Natural killer cell (primary cell): ENCODE results near the gene MICOS13. TPM values are rescaled to one million over a fixed set of nuclear protein-coding genes. Genes with fewer than 3 reads are reported as not detected.

Experiments used
- ATAC-seq, 3 donors: fragments of 150-1000 bp in 2 of 3; fragments of 200-7000 bp in 1 of 3; cut with Tn5 transposase; 1 replicate in 1 of 3; 2 replicates in 2 of 3; pipeline ENCODE4 v1.10.0; 2021; ENCODE audit warnings: mild to moderate bottlenecking in 2 of 3, moderate library complexity in 2 of 3
- DNase-seq, 2 donors: peaks; one replicate each; pipeline versions ENCODE4 v3.0.0 to v3.0.0-alpha.2; 2013 to 2021; ENCODE audit warnings: mixed read lengths in 1 of 2
- H3K27ac ChIP-seq: one replicate; pipeline ENCODE4 v1.5.1; 2013; ENCODE audit warnings: mild to moderate bottlenecking, low read length
- H3K27me3 ChIP-seq: one replicate; pipeline ENCODE4 v1.6.1; 2013; ENCODE audit warnings: low read length; ENCODE audit not compliant: control insufficient read depth, insufficient read depth
- H3K36me3 ChIP-seq: one replicate; pipeline ENCODE4 v1.6.1; 2013; ENCODE audit warnings: low read length; ENCODE audit not compliant: control insufficient read depth, insufficient read depth
- H3K4me1 ChIP-seq: one replicate; pipeline ENCODE4 v1.6.1; 2013; ENCODE audit warnings: low read length; ENCODE audit not compliant: control insufficient read depth, insufficient read depth
- H3K4me3 ChIP-seq: one replicate; pipeline ENCODE4 v1.5.1; 2013; ENCODE audit warnings: low read length
- H3K9me3 ChIP-seq: one replicate; pipeline ENCODE4 v1.6.1; 2013; ENCODE audit warnings: low read length; ENCODE audit not compliant: control insufficient read depth, insufficient read depth
- H3K27ac Mint-ChIP-seq, 2 donors: one replicate each; pipeline ENCODE4 v1.8.0; 2022; ENCODE audit warnings: mild to moderate bottlenecking in 2 of 2, mixed read lengths in 2 of 2, moderate library complexity in 1 of 2
- H3K27me3 Mint-ChIP-seq, 2 donors: one replicate each; pipeline ENCODE4 v1.8.0; 2022; ENCODE audit warnings: low read depth in 2 of 2, mixed read lengths in 2 of 2
- H3K36me3 Mint-ChIP-seq: one replicate; pipeline ENCODE4 v1.8.0; 2022; ENCODE audit warnings: mixed read lengths
- H3K4me1 Mint-ChIP-seq, 2 donors: one replicate each; pipeline ENCODE4 v1.8.0; 2022; ENCODE audit warnings: mixed read lengths in 2 of 2
- H3K4me3 Mint-ChIP-seq: one replicate; pipeline ENCODE4 v1.8.0; 2022; ENCODE audit warnings: mild to moderate bottlenecking, moderate library complexity, mixed read lengths
- H3K9me3 Mint-ChIP-seq, 2 donors: one replicate each; pipeline ENCODE4 v1.8.0; 2022; ENCODE audit warnings: mixed read lengths in 2 of 2
- WGBS: methylation state at CpG from one replicate; pipeline ENCODE4 v1.1.7; 2013; ENCODE audit warnings: missing lambda C conversion rate; ENCODE audit not compliant: insufficient coverage; 5-methylcytosine and 5-hydroxymethylcytosine counted together
- intact Hi-C: fragments of 100-400 bp; cut with micrococcal nuclease; formaldehyde crosslinking; loops from one replicate; pipeline ENCODE4 v1.14.2; 2022
- total RNA-seq, 4 donors: library from RNA; stranded (reverse); fragments of 120-200 nt in 1 of 4; gene quantifications; one replicate each; pipeline versions ENCODE4 v1.2.3 to v1.2.4, GENCODE V29; 2013 to 2022
- TF ChIP-seq, protein P1 (sequence below): fragments of 200-600 bp; IDR thresholded peaks from one replicate; pipeline ENCODE4 v1.8.0; 2022; ENCODE audit warnings: antibody characterized with exemption

MICOS13 gene
- total RNA-seq, 3 donors from 2014 or later (not counting 1 experiment from before 2014, with no cell fraction given) = 17.7 to 27.7 (median 25.1) TPM

DNA sequence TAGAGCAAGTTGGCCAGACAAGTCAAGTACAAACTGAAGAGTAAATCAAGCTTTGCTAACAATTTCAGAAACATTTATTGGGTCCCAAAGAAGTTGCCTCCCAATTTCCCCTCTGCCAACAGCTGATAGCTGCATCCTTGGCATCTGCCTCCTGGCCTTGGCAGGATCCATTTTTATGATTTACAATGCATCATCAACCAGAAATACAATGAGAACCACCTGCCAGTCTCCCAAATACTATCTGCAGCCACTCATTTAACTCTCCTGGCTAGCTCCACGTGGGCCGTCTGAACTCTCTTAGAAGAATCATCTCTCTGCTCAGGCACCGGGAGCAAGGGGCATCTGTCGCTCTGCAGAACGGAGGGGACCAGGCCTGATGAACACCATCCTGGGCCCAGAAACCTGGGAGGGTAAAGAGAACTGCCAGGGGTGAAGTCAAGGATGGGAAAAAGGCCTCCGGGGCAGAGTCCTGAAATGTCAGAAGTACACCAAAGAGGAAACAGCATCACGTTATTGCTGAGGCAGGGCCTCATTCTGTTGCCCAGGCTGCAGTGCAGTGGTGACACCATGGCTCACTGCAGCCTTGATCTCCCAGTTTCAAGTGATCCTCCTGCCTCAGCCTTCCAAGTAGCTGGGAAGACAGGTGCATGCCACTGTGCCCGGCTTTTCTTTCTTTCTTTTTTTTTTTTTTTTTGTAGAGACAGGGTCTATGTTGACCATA is 37.1 kb upstream of the MICOS13 start:
- Histone ChIP-seq H3K27me3 (no peaks in the 10 kb centered on the region), H3K4me1 (peaks cover 31% of the 10 kb centered on the region), H3K36me3 (peaks cover 19% of the 10 kb centered on the region), H3K4me3 (no peak overlapping the region), H3K27ac (no peak overlapping the region), H3K9me3 (no peaks in the 10 kb centered on the region)
- no peak for DNase-seq
- 86% methylated on average over 8 of the region's 8 CpGs for WGBS
- H3K4me3 Mint-ChIP-seq = peak overlapping the region; percentile 37
- no peaks in the 10 kb centered on the region for H3K36me3 Mint-ChIP-seq
- intact Hi-C loops = no loop called here
- no peaks in the 10 kb centered on the region for H3K27me3 Mint-ChIP-seq
- TF ChIP-seq, protein P1, sequence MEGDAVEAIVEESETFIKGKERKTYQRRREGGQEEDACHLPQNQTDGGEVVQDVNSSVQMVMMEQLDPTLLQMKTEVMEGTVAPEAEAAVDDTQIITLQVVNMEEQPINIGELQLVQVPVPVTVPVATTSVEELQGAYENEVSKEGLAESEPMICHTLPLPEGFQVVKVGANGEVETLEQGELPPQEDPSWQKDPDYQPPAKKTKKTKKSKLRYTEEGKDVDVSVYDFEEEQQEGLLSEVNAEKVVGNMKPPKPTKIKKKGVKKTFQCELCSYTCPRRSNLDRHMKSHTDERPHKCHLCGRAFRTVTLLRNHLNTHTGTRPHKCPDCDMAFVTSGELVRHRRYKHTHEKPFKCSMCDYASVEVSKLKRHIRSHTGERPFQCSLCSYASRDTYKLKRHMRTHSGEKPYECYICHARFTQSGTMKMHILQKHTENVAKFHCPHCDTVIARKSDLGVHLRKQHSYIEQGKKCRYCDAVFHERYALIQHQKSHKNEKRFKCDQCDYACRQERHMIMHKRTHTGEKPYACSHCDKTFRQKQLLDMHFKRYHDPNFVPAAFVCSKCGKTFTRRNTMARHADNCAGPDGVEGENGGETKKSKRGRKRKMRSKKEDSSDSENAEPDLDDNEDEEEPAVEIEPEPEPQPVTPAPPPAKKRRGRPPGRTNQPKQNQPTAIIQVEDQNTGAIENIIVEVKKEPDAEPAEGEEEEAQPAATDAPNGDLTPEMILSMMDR = no peak
- peak overlapping the region in 1 of 2 donors; percentile 11 for H3K27ac Mint-ChIP-seq
- ATAC-seq = no peak
- H3K9me3 Mint-ChIP-seq = no peaks in the 10 kb centered on the region
- peaks cover 10 to 23% of the 10 kb centered on the region in 2 donors for H3K4me1 Mint-ChIP-seq

DNA sequence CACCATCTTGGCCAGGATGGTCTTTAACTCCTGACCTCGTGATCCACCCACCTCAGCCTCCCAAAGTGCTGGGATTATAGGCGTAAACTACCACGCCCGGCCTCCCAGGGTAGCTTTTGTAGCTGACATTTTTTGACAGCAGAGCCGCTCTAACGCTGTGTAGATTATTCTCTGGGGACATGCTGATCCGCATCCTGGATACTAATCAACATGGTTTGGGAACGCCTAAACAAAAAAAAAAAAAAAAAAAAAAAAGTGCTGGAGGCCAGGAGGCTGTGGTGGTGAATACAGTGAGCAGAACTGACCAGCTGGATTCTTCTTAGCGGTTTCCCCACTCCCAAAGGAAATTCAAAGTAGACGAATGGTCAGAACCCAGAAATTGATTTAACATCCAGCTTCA is 34.5 kb upstream of the MICOS13 start:
- Histone ChIP-seq H3K4me1 (peaks cover 22% of the 10 kb centered on the region), H3K4me3 (no peak overlapping the region), H3K9me3 (no peaks in the 10 kb centered on the region), H3K27me3 (no peaks in the 10 kb centered on the region), H3K36me3 (peaks cover 38% of the 10 kb centered on the region), H3K27ac (no peak overlapping the region)
- WGBS = 93% methylated on average over 9 of the region's 10 CpGs
- ATAC-seq (no peak), DNase-seq (no peak)
- intact Hi-C loops = no loop called here
- H3K9me3 Mint-ChIP-seq = no peaks in the 10 kb centered on the region
- H3K4me1 Mint-ChIP-seq = peaks cover 10 to 15% of the 10 kb centered on the region in 2 donors
- no peak overlapping the region for H3K27ac Mint-ChIP-seq
- no peaks in the 10 kb centered on the region for H3K36me3 Mint-ChIP-seq
- TF ChIP-seq, protein P1 = no peak
- no peaks in the 10 kb centered on the region for H3K27me3 Mint-ChIP-seq
- H3K4me3 Mint-ChIP-seq = no peak overlapping the region

DNA sequence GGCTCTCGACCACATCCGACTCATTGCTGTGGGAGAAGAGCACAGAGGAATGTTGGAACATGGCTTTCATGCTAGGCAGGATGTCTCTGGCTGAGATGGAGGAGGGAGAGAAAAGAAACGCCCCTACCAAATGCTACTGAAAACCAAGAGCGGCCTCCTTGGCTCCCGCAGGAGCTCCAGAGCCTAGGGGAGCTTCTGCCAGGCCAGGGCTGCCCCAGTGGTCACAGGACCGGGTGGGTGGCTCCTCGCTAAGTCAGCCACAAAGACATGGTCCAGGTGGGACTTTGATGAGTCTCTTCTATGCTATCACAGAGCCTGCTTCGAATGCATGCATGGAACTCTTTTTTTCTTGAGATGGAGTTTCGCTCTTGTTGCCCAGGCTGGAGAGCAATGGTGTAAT is 32.9 kb upstream of the MICOS13 start:
- no peak for ATAC-seq
- H3K27me3 ChIP-seq = no peaks in the 10 kb centered on the region
- peaks cover 42% of the 10 kb centered on the region for H3K36me3 ChIP-seq
- no peaks in the 10 kb centered on the region for H3K9me3 ChIP-seq
- no peak for DNase-seq
- peaks cover 8% of the 10 kb centered on the region for H3K4me1 ChIP-seq
- Mint-ChIP-seq H3K4me3 (no peak overlapping the region), H3K27me3 (no peaks in the 10 kb centered on the region), H3K4me1 (peaks cover 0 to 5% of the 10 kb centered on the region in 2 donors), H3K36me3 (no peaks in the 10 kb centered on the region), H3K27ac (no peak overlapping the region), H3K9me3 (no peaks in the 10 kb centered on the region)
- TF ChIP-seq, protein P1 = no peak
- intact Hi-C loops = no loop called here
- no peak overlapping the region for H3K27ac ChIP-seq
- WGBS = 99% methylated on average over 9 of the region's 9 CpGs
- H3K4me3 ChIP-seq = no peak overlapping the region

DNA sequence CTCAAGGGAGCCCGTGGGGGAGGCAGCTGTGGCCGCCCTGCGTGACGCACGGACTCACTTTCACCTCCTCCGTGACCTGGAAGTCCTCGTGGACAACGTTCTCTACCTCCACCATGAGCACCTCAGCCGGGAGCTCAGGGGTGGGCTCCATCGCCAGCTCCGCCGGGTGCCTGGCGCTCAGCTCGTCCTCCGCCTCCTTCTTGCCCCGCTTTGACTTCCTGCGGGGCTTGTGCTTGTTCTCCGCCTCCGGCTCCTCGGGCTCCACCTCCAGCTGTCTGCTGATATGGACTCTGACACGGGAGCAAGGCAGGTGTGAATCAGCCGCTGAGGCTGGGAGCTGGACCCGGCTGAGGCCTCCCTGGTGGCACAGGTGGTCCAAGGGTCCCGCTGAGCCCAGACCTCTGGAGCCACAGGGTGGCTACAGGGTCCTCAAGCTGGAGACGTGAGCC is 31.4 kb upstream of the MICOS13 start:
- no peak overlapping the region for H3K4me3 ChIP-seq
- no peak overlapping the region for H3K27ac Mint-ChIP-seq
- no peaks in the 10 kb centered on the region for H3K4me1 Mint-ChIP-seq
- no peaks in the 10 kb centered on the region for H3K9me3 ChIP-seq
- TF ChIP-seq, protein P1 = no peak
- H3K36me3 Mint-ChIP-seq = no peaks in the 10 kb centered on the region
- H3K36me3 ChIP-seq = peaks cover 53% of the 10 kb centered on the region
- no peaks in the 10 kb centered on the region for H3K27me3 Mint-ChIP-seq
- intact Hi-C loops = no loop called here
- H3K27ac ChIP-seq = no peak overlapping the region
- ATAC-seq = no peak
- DNase-seq = no peak
- H3K27me3 ChIP-seq = no peaks in the 10 kb centered on the region
- H3K4me1 ChIP-seq = no peaks in the 10 kb centered on the region
- 95% methylated on average over 25 of the region's 25 CpGs for WGBS
- H3K9me3 Mint-ChIP-seq = no peaks in the 10 kb centered on the region
- H3K4me3 Mint-ChIP-seq = no peak overlapping the region
